IPS-NIHi7 (cell line): ENCODE measurements around the gene GALT.
"Not testable (repeated sequence)": the region's sequence is repeated elsewhere in the genome, so short reads cannot be mapped to it uniquely, and the experiment has no call there.

Experiments
- DNase-seq: peaks from one replicate; pipeline ENCODE4 v3.0.0; 2012; ENCODE audit warnings: mixed read lengths; ENCODE audit errors: extremely low spot score

The GALT gene

GRCh38 chr9:34627716-34628655 is 18.5 kb upstream of the GALT start:
- no peak for DNase-seq

GRCh38 chr9:34628656-34629490 is 17.6 kb upstream of the GALT start, which contains the start of gene ARID3C:
TSS of gene ARID3C (minus strand) at chr9:34629066. CDS start at chr9:34628014, 1,052 bp downstream.
- peak; percentile 52 for DNase-seq

- DNase-seq, result no peak
Measured at GRCh38 chr9:34629491-34629808, 17.0 kb upstream of the GALT start.

- DNase-seq, result no peak
Measured at GRCh38 chr9:34630402-34631154, 15.9 kb upstream of the GALT start.

- DNase-seq, result no peak
Measured at GRCh38 chr9:34633166-34633565, 13.3 kb upstream of the GALT start.

GRCh38 chr9:34633851-34634550 is 12.5 kb upstream of the GALT start:
- DNase-seq, result peak; percentile 79

GRCh38 chr9:34634551-34635248 is 11.8 kb upstream of the GALT start:
- no peak for DNase-seq

- DNase-seq, result no peak
Measured at GRCh38 chr9:34635556-34635955, 10.9 kb upstream of the GALT start.

- no peak for DNase-seq
Measured at GRCh38 chr9:34636791-34637355, 9.6 kb upstream of the GALT start.

GRCh38 chr9:34637356-34638137 is 8.9 kb upstream of the GALT start, which contains the start of gene SIGMAR1:
TSS of gene SIGMAR1 (minus strand) at chr9:34637787. CDS start at chr9:34637697, 90 bp downstream.
- peak; percentile 92 for DNase-seq

GRCh38 chr9:34638138-34638445 is 8.4 kb upstream of the GALT start:
- DNase-seq, result no peak

- DNase-seq, result not testable (repeated sequence)
Measured at GRCh38 chr9:34639322-34639721, 7.2 kb upstream of the GALT start.

- no peak for DNase-seq
Measured at GRCh38 chr9:34642679-34643078, 3.8 kb upstream of the GALT start.

- no peak for DNase-seq
Measured at GRCh38 chr9:34644766-34645314, 1.6 kb upstream of the GALT start.

GRCh38 chr9:34647084-34647403 is 569 bp downstream of the GALT start:
- DNase-seq, result no peak

GRCh38 chr9:34647651-34648050 is 1.2 kb downstream of the GALT start:
- no peak for DNase-seq

GRCh38 chr9:34648673-34649072 is 2.2 kb downstream of the GALT start:
- no peak for DNase-seq

GRCh38 chr9:34650816-34651215 is 4.3 kb downstream of the GALT start:
- no peak for DNase-seq

GRCh38 chr9:34651321-34651720 is 4.8 kb downstream of the GALT start:
- no peak for DNase-seq
